GM12878 (cell line): ENCODE results near the gene SLTM.

ENCODE experiments used
- ATF7 ChIP-seq: fragments of 450-650 bp; IDR thresholded peaks from 2 replicates; pipeline ENCODE4 v1.6.1; 2016; ENCODE audit warnings: low read depth, mild to moderate bottlenecking
- BCL11A ChIP-seq: IDR thresholded peaks from 2 replicates; pipeline ENCODE4 v1.6.1; 2011; ENCODE audit warnings: low read depth, low read length
- CREM ChIP-seq: IDR thresholded peaks from 2 replicates; pipeline ENCODE4 v1.6.1; 2014; ENCODE audit warnings: antibody characterized with exemption, low read depth
- EZH2 ChIP-seq: IDR thresholded peaks from 2 replicates; pipeline ENCODE4 v1.6.1; 2012; ENCODE audit warnings: low read depth, mild to moderate bottlenecking, control low read depth, inconsistent platforms, low read length, borderline replicate concordance; ENCODE audit not compliant: control insufficient read depth
- HDAC6 ChIP-seq: fragments of 200-600 bp; sonication (generic); IDR thresholded peaks from one replicate; pipeline ENCODE4 v1.8.0; 2017; ENCODE audit warnings: antibody characterized with exemption; ENCODE audit not compliant: unreplicated experiment
- MYC ChIP-seq: IDR thresholded peaks from 2 replicates; pipeline ENCODE4 v1.6.1; 2011; ENCODE audit warnings: mild to moderate bottlenecking, low read length, moderate library complexity, inconsistent platforms; ENCODE audit not compliant: insufficient read depth, insufficient replicate concordance, insufficient read length, severe bottlenecking
- NBN ChIP-seq: fragments of 450-650 bp; IDR thresholded peaks from 2 replicates; pipeline ENCODE4 v1.6.1; 2016
- POLR2A ChIP-seq: IDR thresholded peaks from 2 replicates; pipeline ENCODE4 v1.6.1; 2011; ENCODE audit warnings: low read depth, mild to moderate bottlenecking, low read length
- RBBP5 ChIP-seq: fragments of 200-600 bp; sonication (generic); conservative IDR thresholded peaks from 2 replicates; pipeline ENCODE4 v1.6.1; 2016
- TF ChIP-seq, protein P1 (sequence below), 3 experiments: IDR thresholded peaks in 2 of 3; conservative IDR thresholded peaks in 1 of 3; 2 replicates each; pipeline ENCODE4 v1.5.1; 2011; ENCODE audit warnings: low read depth in 3 of 3, low read length in 3 of 3, mild to moderate bottlenecking in 3 of 3, control low read depth in 2 of 3, moderate library complexity in 2 of 3, inconsistent platforms in 1 of 3, mixed read lengths in 1 of 3; ENCODE audit not compliant: control insufficient read depth in 2 of 3, insufficient read depth in 1 of 3; ENCODE audit errors: extremely low read depth in 1 of 3
- TF ChIP-seq, protein P2 (sequence below): fragments of 450-650 bp; IDR thresholded peaks from 2 replicates; pipeline ENCODE4 v1.6.1; 2018; ENCODE audit warnings: borderline replicate concordance, mild to moderate bottlenecking; ENCODE audit not compliant: partially characterized antibody
- TF ChIP-seq, protein P3 (sequence below): fragments of 450-650 bp; formaldehyde crosslinking; IDR thresholded peaks from 2 replicates; pipeline ENCODE4 v1.4.0; 2020; ENCODE audit warnings: mild to moderate bottlenecking, moderate library complexity
- TF ChIP-seq, protein P4 (sequence below): IDR thresholded peaks from 2 replicates; pipeline ENCODE4 v1.6.1; 2012; ENCODE audit warnings: low read depth, low read length, improper control_type of control experiment

DNA sequence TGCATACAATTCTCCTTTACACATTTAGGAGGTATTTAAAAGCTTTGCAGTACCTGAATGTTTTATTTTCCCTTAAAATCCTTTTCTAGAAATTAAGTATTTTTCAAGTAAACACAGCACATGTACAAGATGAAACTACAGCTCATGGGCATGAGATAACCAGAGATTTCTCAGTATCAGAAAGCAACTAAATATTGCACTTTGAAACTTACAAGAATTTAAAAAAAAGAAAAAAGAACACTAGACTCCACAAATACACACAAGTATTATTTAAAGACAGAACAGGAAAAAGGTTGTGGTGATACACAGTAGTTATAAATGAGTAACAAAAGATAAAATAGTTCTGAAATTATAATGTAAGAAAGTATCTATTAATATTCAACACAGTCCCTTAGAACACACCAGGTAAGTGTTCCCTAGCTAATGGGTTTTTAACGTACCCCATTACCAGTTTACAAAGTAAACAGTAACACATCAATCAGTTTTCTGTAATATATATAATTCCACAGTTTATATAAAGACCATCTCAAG lies 35.3 kb downstream of the SLTM start:
- TF ChIP-seq MYC (no peak), EZH2 (no peak), CREM (no peak), RBBP5 (no peak), HDAC6 (no peak), POLR2A (no peak), ATF7 (no peak), BCL11A (no peak), NBN (no peak)
- TF ChIP-seq, protein P1, sequence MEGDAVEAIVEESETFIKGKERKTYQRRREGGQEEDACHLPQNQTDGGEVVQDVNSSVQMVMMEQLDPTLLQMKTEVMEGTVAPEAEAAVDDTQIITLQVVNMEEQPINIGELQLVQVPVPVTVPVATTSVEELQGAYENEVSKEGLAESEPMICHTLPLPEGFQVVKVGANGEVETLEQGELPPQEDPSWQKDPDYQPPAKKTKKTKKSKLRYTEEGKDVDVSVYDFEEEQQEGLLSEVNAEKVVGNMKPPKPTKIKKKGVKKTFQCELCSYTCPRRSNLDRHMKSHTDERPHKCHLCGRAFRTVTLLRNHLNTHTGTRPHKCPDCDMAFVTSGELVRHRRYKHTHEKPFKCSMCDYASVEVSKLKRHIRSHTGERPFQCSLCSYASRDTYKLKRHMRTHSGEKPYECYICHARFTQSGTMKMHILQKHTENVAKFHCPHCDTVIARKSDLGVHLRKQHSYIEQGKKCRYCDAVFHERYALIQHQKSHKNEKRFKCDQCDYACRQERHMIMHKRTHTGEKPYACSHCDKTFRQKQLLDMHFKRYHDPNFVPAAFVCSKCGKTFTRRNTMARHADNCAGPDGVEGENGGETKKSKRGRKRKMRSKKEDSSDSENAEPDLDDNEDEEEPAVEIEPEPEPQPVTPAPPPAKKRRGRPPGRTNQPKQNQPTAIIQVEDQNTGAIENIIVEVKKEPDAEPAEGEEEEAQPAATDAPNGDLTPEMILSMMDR (IDR thresholded peaks at IDR 0.05 in 2 of 3, conservative IDR thresholded peaks at IDR 0.05 in 1 of 3; ENCODE audit: control insufficient read depth in 2 of 3, extremely low read depth in 1 of 3, insufficient read depth in 1 of 3, low read depth in 3 of 3, low read length in 3 of 3), result no peak
- TF ChIP-seq, protein P2, sequence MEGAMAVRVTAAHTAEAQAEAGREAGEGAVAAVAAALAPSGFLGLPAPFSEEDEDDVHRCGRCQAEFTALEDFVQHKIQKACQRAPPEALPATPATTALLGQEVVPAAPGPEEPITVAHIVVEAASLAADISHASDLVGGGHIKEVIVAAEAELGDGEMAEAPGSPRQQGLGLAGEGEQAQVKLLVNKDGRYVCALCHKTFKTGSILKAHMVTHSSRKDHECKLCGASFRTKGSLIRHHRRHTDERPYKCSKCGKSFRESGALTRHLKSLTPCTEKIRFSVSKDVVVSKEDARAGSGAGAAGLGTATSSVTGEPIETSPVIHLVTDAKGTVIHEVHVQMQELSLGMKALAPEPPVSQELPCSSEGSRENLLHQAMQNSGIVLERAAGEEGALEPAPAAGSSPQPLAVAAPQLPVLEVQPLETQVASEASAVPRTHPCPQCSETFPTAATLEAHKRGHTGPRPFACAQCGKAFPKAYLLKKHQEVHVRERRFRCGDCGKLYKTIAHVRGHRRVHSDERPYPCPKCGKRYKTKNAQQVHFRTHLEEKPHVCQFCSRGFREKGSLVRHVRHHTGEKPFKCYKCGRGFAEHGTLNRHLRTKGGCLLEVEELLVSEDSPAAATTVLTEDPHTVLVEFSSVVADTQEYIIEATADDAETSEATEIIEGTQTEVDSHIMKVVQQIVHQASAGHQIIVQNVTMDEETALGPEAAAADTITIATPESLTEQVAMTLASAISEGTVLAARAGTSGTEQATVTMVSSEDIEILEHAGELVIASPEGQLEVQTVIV, result no peak
- TF ChIP-seq, protein P3, sequence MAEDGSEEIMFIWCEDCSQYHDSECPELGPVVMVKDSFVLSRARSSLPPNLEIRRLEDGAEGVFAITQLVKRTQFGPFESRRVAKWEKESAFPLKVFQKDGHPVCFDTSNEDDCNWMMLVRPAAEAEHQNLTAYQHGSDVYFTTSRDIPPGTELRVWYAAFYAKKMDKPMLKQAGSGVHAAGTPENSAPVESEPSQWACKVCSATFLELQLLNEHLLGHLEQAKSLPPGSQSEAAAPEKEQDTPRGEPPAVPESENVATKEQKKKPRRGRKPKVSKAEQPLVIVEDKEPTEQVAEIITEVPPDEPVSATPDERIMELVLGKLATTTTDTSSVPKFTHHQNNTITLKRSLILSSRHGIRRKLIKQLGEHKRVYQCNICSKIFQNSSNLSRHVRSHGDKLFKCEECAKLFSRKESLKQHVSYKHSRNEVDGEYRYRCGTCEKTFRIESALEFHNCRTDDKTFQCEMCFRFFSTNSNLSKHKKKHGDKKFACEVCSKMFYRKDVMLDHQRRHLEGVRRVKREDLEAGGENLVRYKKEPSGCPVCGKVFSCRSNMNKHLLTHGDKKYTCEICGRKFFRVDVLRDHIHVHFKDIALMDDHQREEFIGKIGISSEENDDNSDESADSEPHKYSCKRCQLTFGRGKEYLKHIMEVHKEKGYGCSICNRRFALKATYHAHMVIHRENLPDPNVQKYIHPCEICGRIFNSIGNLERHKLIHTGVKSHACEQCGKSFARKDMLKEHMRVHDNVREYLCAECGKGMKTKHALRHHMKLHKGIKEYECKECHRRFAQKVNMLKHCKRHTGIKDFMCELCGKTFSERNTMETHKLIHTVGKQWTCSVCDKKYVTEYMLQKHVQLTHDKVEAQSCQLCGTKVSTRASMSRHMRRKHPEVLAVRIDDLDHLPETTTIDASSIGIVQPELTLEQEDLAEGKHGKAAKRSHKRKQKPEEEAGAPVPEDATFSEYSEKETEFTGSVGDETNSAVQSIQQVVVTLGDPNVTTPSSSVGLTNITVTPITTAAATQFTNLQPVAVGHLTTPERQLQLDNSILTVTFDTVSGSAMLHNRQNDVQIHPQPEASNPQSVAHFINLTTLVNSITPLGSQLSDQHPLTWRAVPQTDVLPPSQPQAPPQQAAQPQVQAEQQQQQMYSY (CRISPR knock-in tag), result no peak
- TF ChIP-seq, protein P4, sequence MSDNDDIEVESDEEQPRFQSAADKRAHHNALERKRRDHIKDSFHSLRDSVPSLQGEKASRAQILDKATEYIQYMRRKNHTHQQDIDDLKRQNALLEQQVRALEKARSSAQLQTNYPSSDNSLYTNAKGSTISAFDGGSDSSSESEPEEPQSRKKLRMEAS, result no peak
